T-helper 17 cell (primary cell): ENCODE results near the gene DIP2C. TPM values are rescaled to one million over a fixed set of nuclear protein-coding genes. Genes with fewer than 3 reads are reported as not detected.
"Not testable (repeated sequence)": the region's sequence is repeated elsewhere in the genome, so short reads cannot be mapped to it uniquely, and the experiment has no call there.

Experiments
- ATAC-seq: fragments of 150-1000 bp; cut with Tn5 transposase; 2 replicates; pipeline ENCODE4 v1.10.0; 2021; ENCODE audit warnings: mild to moderate bottlenecking, moderate library complexity
- DNase-seq, 3 donors: peaks; one replicate each; pipeline versions ENCODE4 v3.0.0 to v3.0.0-alpha.2; 2020 to 2021
- H3K9me3 ChIP-seq: one replicate; pipeline ENCODE4 v1.7.0; 2013; ENCODE audit warnings: low read length, mild to moderate bottlenecking; ENCODE audit not compliant: control insufficient read depth, poor library complexity, severe bottlenecking
- H3K27ac Mint-ChIP-seq: one replicate; pipeline ENCODE4 v1.8.0; 2022; ENCODE audit warnings: mild to moderate bottlenecking, moderate library complexity, mixed read lengths
- H3K27me3 Mint-ChIP-seq: one replicate; pipeline ENCODE4 v1.8.0; 2022; ENCODE audit warnings: mixed read lengths
- H3K36me3 Mint-ChIP-seq: one replicate; pipeline ENCODE4 v1.8.0; 2022; ENCODE audit warnings: low read depth, mixed read lengths
- H3K4me1 Mint-ChIP-seq: one replicate; pipeline ENCODE4 v1.8.0; 2022; ENCODE audit warnings: mild to moderate bottlenecking, mixed read lengths
- H3K4me3 Mint-ChIP-seq: one replicate; pipeline ENCODE4 v1.8.0; 2022; ENCODE audit warnings: mild to moderate bottlenecking, moderate library complexity, mixed read lengths
- total RNA-seq, 4 donors: library from RNA in 2 of 4; stranded (reverse) in 2 of 4; gene quantifications; one replicate each; pipeline ENCODE4 v1.2.3 and lab custom pipeline; 2022 to 2026

DIP2C gene
- total RNA-seq, 2 donors from 2014 or later: 4.1 to 6.0 TPM

DNA sequence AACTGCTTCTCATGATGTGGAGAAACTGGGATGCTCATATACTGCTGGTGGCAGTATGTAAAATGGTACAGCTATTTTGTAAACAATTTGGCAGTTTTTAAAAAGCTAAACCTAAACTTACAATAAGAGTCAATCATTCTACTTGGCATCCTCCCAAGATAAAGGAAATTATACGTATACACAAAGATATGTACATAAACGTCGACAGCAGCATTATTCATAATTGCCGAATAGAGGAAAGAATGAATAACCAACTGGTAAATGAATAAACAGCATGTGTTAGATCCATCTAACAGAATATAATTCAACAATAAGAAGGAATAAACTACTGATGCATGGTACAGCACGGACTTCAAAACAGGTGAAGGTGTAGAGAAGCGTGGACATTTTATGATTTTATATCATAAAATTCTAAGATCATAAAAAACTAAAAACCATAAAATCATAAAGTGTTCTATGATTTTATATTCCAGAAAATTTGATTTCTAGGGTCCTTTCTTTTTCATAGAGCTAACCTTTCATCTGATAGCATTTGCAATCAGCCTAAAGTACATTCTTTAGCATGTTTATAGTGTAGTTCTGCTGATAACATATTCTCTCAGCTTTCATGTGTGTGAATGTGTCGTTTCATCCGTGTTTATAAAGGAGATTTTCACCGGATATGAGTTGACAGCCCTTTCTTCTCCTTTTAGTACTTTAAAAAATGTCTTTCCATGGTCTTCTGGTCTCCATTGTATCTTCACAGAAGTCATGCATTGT is 261.5 kb downstream of the DIP2C start:
- Mint-ChIP-seq H3K4me3 (no peak overlapping the region), H3K4me1 (peaks cover 14% of the 10 kb centered on the region), H3K36me3 (peaks cover 2% of the 10 kb centered on the region), H3K27me3 (no peaks in the 10 kb centered on the region), H3K27ac (no peak overlapping the region)
- ATAC-seq: no peak
- H3K9me3 ChIP-seq: no peaks in the 10 kb centered on the region
- no peak for DNase-seq

DNA sequence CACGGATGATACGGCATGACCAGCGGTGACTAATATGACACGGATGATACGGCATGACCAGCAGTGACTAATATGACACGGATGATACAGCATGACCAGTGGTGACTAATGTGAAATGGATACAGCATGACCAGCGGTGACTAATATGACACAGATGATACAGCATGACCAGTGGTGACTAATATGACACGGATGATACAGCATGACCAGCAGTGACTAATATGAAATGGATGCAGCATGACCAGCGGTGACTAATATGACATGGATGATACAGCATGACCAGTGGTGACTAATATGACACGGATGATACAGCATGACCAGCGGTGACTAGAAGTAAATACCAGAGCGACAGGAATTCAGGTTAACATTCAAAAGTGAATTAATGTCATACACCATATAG is 264.1 kb downstream of the DIP2C start:
- H3K9me3 ChIP-seq, H3K4me3 Mint-ChIP-seq, H3K27me3 Mint-ChIP-seq, DNase-seq, H3K27ac Mint-ChIP-seq, H3K36me3 Mint-ChIP-seq, ATAC-seq: not testable (repeated sequence)
- H3K4me1 Mint-ChIP-seq: peaks cover 14% of the 10 kb centered on the region

DNA sequence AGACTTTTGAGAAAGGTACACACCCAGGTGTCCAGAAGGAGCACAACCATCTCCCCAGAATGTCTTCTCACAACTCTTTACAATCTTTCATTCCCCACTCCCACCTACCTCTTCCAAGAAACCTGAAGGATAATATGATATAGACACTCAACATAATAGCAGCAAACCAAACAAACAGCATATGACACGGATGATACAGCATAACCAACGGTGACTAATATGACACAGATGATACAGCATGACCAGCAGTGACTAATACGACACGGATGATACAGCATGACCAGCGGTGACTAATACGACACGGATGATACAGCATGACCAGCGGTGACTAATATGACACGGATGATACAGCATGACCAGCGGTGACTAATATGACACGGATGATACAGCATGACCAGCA is 264.7 kb downstream of the DIP2C start:
- not testable (repeated sequence) for H3K4me3 Mint-ChIP-seq, H3K36me3 Mint-ChIP-seq, H3K9me3 ChIP-seq, DNase-seq, H3K27ac Mint-ChIP-seq, H3K27me3 Mint-ChIP-seq, ATAC-seq
- peaks cover 14% of the 10 kb centered on the region for H3K4me1 Mint-ChIP-seq

DNA sequence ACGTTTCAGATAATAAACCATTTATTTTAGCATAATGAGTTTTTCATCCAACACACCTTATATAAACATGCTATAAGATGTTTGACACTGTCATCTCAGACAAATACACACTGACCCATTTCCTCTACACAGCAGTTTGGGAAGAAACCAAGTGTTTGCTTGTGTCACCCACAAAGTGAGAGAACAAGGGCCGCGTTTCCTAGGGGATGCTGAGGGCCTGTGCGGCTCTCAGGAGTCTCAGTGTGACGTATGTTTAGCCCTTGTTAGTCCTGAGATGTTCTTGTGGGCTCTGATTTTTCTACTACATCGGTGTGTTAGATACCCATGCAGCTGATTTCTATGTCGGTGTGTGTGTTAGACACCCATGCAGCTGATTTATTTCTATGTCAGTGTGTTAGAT is 266.3 kb downstream of the DIP2C start:
- no peak for ATAC-seq
- H3K4me3 Mint-ChIP-seq: no peak overlapping the region
- no peak overlapping the region for H3K27ac Mint-ChIP-seq
- H3K9me3 ChIP-seq: no peaks in the 10 kb centered on the region
- H3K4me1 Mint-ChIP-seq: peaks cover 14% of the 10 kb centered on the region
- DNase-seq: no peak
- peaks cover 2% of the 10 kb centered on the region for H3K36me3 Mint-ChIP-seq
- H3K27me3 Mint-ChIP-seq: no peaks in the 10 kb centered on the region

DNA sequence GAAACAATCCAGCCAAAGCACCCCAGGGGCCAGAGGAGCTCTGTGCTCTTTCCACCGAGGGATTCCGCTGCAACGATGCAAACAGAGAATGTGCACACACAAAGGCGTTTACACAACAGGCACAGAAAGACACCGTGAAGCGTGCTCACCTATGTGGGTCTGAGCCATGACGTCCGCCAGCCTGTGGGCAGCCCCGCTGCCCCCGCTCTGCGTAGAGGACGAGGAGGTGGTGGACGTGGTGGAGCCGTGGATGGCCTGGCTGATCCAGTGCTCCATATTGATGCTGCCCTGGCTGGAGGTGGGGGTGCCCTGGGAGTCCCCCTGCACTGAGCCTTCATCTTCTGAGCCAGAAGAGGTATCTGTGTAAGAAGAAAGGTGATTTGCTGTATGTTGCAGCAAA is 266.8 kb downstream of the DIP2C start:
- DNase-seq (no peak), ATAC-seq (no peak)
- H3K9me3 ChIP-seq: no peaks in the 10 kb centered on the region
- no peaks in the 10 kb centered on the region for H3K27me3 Mint-ChIP-seq
- peaks cover 2% of the 10 kb centered on the region for H3K36me3 Mint-ChIP-seq
- no peak overlapping the region for H3K4me3 Mint-ChIP-seq
- no peak overlapping the region for H3K27ac Mint-ChIP-seq
- peaks cover 14% of the 10 kb centered on the region for H3K4me1 Mint-ChIP-seq

DNA sequence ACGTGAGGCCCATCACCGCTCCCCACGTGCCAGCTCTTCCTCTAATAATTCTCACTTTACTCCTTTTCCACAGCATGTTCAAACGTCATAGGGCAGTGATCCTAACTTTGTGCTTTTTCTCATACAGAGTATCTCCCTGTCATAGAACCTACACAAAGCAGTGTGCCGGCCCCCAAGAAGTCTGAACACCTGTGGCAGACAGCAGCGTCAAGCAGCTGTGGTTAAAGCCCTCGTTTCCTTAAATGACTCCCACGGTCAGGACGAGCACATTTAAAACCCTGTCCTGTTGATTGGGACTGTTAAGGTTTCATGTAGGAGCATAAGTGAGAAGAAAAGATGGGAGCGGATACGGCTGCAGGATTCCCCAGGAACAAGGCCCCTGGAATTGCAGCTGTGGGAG is 267.2 kb downstream of the DIP2C start:
- Mint-ChIP-seq H3K4me3 (no peak overlapping the region), H3K27ac (no peak overlapping the region), H3K27me3 (no peaks in the 10 kb centered on the region), H3K4me1 (peaks cover 13% of the 10 kb centered on the region), H3K36me3 (peaks cover 2% of the 10 kb centered on the region)
- DNase-seq (no peak), ATAC-seq (no peak)
- H3K9me3 ChIP-seq: no peaks in the 10 kb centered on the region

DNA sequence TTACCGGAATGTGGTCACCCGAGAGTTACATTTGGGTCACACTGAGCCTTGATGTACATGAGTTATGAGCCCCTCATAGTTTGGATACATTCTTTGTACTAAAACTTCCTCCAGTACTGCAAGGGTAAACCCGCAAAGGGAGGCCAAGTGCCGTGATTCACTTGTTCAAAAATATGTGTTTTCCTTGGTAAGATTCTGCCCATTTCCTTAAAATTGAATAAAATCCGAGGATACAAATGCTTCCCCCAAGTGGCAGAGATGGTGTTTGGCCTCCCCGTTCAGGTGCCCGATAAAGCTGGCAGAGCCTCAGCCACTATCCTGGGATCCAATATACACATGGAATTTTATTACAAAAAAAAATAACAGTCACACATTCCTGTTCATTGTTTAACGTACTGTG is 268.3 kb downstream of the DIP2C start:
- H3K27ac Mint-ChIP-seq: no peak overlapping the region
- H3K27me3 Mint-ChIP-seq: no peaks in the 10 kb centered on the region
- DNase-seq (no peak), ATAC-seq (no peak)
- peaks cover 6% of the 10 kb centered on the region for H3K4me1 Mint-ChIP-seq
- H3K36me3 Mint-ChIP-seq: peaks cover 2% of the 10 kb centered on the region
- H3K9me3 ChIP-seq: no peaks in the 10 kb centered on the region
- no peak overlapping the region for H3K4me3 Mint-ChIP-seq

DNA sequence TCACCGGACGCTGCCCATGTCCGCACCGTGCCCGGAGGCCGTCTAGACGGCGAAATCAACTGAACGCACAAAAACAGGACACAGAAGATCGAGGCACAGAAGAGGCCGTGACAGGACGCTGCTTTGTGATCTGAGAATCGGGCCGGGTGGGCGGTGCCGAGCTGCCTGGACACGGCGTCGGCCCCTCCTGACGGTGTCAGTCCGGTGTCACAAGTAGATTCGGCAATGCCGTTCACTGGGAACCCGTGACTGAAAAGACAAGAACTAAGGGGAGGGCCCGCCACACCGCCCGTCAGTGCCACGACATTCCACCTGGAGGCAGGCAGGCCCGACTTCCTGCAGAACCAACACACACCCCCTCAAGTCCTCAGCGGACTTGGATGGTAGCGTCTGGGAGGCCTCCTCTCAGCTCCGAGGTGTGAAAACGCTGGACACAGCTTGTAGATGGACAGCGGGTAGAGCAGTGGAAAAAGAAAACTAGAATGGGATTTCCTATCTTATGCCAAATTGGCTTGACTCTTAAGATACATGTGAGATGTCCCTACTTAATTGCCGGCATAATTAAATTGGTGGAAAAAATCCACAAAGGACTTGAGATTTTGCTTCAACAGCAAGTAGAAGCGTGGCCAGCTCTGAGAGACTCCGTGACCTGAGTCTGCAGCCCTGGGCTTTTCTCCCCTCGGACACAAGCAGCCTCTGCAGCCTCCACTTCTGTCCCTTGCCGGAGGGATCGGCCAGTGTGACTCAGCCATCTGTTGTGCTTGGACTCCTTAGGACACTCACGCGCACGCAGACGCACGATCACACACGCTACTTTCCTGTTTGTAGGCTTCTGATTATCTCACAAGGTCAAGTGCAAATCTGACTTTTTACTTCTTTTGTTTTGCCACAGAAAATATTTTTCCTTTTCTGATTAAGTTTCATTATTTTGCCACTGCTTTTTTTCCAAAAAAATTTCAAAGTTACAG is 269.0 kb downstream of the DIP2C start:
- H3K27ac Mint-ChIP-seq: no peak overlapping the region
- no peaks in the 10 kb centered on the region for H3K27me3 Mint-ChIP-seq
- peaks cover 4% of the 10 kb centered on the region for H3K4me1 Mint-ChIP-seq
- H3K4me3 Mint-ChIP-seq: no peak overlapping the region
- ATAC-seq: no peak
- DNase-seq: no peak
- no peaks in the 10 kb centered on the region for H3K9me3 ChIP-seq
- peaks cover 2% of the 10 kb centered on the region for H3K36me3 Mint-ChIP-seq

DNA sequence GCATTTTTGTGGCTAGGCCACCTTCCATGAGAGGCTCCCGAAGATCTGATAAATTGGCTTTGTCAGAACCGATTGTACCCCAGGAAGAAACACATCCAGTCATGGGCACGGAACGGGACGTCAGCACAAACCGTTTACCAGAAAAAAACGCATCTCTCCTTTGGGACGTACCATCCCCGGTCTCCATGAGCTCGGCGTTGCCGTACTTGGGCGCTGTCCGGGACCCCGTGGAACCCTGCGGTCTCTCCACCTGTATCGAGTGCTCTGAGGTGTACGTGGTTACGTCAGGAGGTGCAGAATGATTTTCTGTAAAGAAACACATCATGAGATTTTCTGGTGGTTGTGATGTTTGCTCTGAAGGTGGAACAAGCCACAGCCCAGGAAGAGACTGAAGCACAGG is 270.6 kb downstream of the DIP2C start:
- H3K27me3 Mint-ChIP-seq: no peaks in the 10 kb centered on the region
- no peaks in the 10 kb centered on the region for H3K36me3 Mint-ChIP-seq
- no peak overlapping the region for H3K27ac Mint-ChIP-seq
- no peaks in the 10 kb centered on the region for H3K9me3 ChIP-seq
- no peak for DNase-seq
- no peak overlapping the region for H3K4me3 Mint-ChIP-seq
- H3K4me1 Mint-ChIP-seq: peaks cover 2% of the 10 kb centered on the region
- no peak for ATAC-seq

DNA sequence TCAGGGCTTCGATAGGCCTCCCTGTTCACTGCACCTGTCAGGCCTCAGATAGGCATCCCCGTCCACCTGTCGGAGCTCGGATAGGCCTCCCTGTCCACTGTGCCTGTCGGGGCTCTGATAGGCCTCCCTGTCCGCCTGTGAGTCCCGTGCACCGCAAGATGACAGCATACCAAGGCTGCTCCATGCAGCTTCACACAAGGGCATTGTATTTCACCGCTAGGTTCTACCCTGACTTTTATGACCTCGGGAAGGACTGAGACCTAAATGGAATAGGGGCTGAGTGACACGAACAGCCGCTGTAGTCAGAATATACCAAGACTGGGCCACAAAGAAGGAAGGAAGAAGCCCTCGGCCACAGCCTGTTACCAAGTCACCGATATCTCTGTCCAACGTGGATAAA is 271.2 kb downstream of the DIP2C start:
- DNase-seq (no peak), ATAC-seq (no peak)
- no peak overlapping the region for H3K27ac Mint-ChIP-seq
- no peak overlapping the region for H3K4me3 Mint-ChIP-seq
- no peaks in the 10 kb centered on the region for H3K27me3 Mint-ChIP-seq
- no peaks in the 10 kb centered on the region for H3K9me3 ChIP-seq
- H3K36me3 Mint-ChIP-seq: no peaks in the 10 kb centered on the region
- peaks cover 2% of the 10 kb centered on the region for H3K4me1 Mint-ChIP-seq

DNA sequence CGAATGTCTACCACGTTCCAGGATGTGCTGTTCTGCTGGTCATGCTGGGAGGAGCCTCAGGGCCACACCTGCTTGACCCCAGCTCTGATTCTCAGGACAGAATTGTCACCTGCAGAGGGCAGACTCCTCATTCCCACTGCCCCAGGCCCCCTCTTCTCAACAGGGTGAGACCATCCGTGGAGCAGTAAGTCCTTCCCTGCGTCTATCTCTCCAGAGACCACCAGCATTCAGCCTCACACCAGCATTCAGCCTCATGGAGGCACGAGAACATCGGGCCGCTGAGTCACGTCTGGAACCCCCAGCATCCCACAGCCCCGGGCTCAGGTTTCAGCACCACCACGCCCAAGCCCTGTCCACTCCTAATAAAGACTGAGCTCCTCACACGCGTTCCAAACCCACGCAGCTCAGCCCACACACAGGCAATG is 273.4 kb downstream of the DIP2C start:
- ATAC-seq (no peak), DNase-seq (no peak)
- H3K9me3 ChIP-seq: no peaks in the 10 kb centered on the region
- H3K4me3 Mint-ChIP-seq: no peak overlapping the region
- no peak overlapping the region for H3K27ac Mint-ChIP-seq
- no peaks in the 10 kb centered on the region for H3K27me3 Mint-ChIP-seq
- no peaks in the 10 kb centered on the region for H3K36me3 Mint-ChIP-seq
- peaks cover 2% of the 10 kb centered on the region for H3K4me1 Mint-ChIP-seq

DNA sequence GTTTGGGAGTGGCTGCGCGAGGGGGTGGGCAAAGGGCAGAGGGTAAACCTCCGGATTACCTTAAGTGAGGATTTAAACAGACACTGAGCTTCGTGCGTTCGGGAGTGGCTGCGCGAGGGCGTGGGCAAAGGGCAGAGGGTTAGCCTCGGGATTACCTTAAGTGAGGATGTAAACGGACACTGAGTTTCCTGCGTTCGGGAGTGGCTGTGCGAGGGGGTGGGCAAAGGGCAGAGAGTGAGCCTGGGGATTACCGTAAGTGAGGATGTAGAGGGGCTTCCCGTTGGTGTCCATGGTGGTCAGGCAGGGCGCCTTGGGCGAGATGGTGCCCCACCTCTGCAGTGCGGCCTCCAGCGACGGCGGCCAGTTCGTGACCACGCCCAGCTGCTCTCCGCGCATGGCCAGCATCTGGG is 275.8 kb downstream of the DIP2C start:
- Mint-ChIP-seq H3K27me3 (no peaks in the 10 kb centered on the region), H3K27ac (no peak overlapping the region), H3K4me1 (peaks cover 6% of the 10 kb centered on the region), H3K36me3 (no peaks in the 10 kb centered on the region), H3K4me3 (no peak overlapping the region)
- DNase-seq (no peak), ATAC-seq (no peak)
- no peaks in the 10 kb centered on the region for H3K9me3 ChIP-seq

DNA sequence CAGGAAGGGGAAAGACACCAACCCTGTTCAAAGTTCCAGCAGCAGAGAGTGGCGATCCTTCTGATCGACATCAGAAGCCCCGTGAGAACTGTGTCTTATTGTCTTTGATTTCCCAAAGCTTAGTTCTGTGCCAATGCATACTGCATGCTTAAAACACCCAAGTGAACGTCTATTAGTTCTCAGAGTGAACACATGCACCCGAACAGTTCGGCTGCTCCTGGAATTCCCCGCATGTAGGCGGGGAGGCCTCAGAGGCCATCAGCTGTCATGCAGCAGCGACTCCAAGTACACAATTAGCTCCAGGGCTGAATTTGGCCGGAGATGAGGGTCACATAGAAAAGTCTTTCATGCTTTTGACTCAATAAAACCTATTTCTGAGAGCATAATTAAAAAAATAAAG is 277.4 kb downstream of the DIP2C start:
- H3K36me3 Mint-ChIP-seq: no peaks in the 10 kb centered on the region
- no peak overlapping the region for H3K4me3 Mint-ChIP-seq
- H3K27me3 Mint-ChIP-seq: no peaks in the 10 kb centered on the region
- H3K4me1 Mint-ChIP-seq: peaks cover 5% of the 10 kb centered on the region
- H3K27ac Mint-ChIP-seq: no peak overlapping the region
- DNase-seq (no peak), ATAC-seq (no peak)
- no peaks in the 10 kb centered on the region for H3K9me3 ChIP-seq
